ENCODE data around the gene CDK15.
"Not testable (repeated sequence)": the region's sequence is repeated elsewhere in the genome, so short reads cannot be mapped to it uniquely, and the experiment has no call there.

CDK15 gene

DNA sequence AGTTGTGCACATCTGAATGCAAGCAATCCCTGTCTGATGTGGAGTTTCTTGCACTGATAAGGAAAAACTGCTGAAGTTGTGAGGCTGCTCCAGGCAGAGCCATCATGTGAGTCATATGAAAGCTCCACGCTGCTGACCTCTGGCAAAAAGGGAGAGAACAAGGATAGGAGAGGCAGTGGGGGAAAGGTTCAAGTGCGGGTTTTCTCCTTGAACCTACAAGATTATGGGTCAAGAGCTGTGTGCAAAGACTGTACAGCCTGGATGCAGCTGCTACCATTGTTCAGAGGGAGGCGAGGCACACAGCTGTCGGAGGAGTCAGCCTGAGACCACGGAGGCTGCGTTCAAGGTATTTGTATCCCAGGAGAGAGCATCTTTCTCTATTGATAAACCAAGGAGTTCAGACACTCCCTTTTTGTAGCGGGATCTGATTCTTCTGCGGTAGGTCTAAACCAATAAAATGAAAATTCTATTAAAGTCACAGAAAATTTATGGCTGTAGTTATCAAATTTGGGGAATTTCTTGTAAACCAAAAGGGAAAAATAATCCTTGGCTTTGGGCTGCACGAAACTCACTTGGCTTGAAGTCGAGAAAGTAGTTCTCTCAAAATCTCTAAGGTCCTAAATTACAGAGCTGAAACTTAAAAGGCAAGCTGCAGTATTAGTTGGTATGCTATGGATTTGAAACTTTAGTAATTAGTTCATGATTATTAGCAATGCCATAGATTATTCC lies at the start of gene CDK15:
Gene CDK15 (plus strand): TSS at position 96 of the 729 bp plus-strand sequence. CDS start 128 bp downstream, at position 224.
- DNase-seq, result no peak

DNA sequence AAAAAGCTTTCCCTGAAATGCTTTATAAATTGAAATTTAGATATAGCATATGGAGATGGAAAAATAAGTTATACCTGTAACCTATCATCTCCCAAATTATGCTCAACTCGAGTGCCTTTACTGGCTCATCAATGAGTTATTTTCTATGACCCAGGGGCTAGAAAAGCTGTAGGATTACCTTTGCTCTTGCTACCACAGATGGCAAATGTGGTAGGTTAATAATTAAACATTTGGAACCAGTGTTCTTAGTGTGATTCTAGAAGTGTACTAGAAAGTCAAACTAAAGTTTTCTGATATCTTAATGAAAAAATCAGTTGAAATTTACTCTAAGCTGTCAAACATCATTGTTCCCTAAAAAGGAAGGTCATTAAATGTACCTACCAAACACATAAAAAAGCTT lies 48.1 kb upstream of the CDK15 start:
- DNase-seq, result no peak

DNA sequence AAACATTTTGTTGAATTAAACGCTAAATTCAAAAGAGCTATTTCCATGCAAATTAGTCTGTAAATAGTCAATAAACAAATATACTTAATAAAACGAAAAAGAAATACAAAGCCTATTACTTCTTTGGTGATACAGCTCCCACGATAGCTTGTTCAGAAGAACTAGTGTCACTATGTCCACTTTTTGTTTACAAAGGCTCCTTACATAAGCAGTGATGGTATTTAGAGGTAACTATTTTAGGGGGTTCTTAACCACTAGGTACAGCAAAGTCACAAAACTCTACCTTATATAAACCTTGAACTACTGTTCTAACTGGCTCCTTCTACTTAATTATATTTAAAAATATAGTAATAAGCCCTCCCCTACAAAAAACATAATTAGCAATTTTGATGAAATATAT lies 47.5 kb upstream of the CDK15 start:
- DNase-seq, result no peak

DNA sequence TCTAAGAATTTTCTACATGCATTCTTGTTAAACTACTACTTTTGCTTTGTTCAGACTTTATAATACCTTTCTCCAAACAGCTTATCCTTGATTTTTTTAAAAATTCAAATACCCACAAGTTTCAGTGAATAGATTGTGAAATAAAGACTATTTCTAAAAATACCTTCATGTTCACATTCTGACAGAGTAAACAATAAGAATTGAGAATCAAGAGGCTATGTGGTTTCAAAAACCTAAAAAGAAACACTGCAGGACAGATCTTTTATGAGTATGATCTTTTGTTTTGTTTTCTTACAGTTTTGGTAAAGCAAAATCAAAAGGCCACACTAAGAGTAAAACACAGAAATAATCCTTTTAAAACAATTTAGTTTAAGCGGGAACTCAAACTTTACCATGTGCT lies 46.8 kb upstream of the CDK15 start:
- no peak for DNase-seq

DNA sequence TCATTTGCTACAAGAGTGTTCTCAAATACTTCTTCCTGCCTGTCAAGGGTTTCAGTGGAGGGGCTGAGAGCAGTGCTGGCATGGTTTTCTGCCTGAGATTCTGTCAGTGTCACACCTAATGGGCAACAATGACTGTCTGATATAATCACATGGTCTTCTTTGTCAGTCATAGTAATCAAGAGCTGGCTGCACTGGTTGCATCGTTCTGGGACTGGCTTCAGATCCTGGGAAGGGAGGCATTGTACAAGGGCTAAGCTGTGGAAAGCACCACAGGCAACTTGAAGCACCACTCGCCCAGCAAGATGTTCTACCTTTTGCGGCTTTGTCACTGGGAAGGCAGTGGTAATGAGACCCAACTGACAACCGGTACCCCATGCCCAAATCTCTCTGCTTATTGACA lies 45.2 kb upstream of the CDK15 start:
- DNase-seq, result no peak

DNA sequence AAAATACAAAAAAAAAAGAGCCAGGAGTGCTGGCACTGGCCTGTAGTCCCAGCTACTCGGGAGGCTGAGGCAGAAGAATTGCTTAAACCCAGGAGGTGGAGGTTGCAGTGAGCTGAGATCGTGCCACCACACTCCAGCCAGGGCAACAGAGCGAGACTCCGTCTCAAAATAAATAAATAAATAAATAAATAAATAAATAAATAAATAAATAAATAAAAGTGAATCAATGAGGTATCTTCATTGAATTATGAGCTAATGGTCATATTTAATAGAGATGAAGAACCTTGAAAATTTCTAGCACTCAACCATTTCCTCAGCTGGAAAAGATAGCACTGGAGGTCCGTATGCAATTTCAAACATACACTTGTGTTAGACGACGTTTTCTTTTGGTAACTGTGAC lies 41.9 kb upstream of the CDK15 start:
- not testable (repeated sequence) for DNase-seq

DNA sequence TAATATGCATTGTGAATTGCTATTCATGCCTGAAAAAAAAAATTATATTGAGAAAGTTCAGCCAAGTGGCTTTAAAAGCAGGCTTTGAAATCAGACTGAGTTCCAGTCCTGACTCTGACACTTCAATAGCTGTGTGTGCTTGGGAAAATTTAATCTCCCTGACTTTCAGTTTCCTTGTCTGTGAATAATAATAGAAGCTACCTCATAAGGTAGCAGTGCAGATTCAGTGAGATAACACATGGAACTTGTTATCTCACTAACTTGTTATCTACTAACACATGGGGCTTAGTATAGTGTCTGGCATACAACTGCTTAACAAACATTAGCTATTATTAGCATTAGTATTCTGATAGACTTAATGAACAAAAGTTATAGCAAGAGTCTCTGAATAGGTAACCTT lies 40.5 kb upstream of the CDK15 start:
- no peak for DNase-seq

DNA sequence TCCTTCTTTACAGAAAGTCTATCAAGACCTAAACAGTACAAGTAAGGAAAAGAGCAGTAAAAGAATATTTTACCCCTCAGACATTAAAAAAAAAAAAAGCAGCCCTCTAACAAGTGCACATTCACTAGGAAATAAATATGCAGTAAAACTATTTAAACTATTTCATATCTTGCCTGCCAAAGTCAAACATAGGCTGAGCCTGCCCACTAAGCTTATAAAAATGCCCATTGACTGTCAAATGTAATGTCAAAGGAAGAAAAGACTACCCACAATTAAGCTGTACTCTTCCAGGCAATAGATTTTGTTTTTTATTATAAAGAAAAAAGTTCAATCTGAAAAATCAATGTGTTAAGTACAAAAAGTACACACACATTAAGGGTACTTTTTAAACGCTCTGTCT lies 37.4 kb upstream of the CDK15 start:
- no peak for DNase-seq

DNA sequence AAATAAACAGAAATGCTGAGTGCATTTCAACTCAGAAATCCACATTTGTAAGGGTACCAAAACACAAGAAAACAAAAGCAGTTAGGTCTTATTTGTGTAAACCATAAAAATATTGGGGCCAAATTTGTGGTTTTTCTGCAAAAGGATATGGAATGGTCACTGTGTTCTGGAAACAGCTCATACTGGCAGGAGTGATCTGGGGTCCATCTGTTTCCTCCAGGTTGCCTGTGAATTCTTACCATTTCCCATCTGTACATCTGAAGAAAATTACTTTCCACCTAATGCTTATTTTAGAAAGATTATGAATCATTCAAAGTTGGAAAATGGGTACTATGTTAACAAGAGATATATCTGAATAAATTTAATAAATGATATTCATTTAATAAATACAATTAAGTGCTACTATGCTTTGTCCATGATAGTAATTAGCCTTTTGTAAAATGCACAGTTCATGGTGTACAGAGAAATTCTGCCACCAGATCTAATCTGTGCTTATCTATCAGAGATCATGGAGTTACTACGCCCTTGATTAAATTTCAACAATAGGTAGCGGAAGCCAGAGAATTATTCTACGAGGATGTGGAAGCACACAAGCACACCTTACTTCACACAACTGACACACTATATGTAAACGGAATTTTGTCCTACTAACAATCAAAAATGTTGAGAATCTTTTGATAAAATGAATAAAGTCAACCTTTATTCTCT lies 36.5 kb upstream of the CDK15 start:
- DNase-seq, result no peak

DNA sequence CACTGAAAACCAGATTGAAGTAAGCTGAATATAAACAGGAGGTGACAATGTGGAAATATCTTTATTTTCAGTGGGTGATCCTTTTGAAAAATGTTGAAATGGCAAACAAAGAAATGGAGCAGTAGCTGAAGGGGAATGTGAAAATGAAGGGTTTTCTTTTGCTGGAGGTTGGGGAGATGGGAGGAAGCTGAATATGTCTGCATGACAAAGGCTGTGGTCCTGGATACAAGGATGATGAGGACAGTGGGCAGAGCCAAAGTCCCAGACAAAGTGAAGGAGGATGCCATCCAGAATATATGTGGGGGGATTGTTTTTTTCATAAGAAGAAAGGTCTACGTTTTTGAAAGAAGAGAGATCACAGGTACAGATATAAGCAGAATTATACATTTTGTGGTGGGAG lies 32.3 kb upstream of the CDK15 start:
- DNase-seq, result no peak

DNA sequence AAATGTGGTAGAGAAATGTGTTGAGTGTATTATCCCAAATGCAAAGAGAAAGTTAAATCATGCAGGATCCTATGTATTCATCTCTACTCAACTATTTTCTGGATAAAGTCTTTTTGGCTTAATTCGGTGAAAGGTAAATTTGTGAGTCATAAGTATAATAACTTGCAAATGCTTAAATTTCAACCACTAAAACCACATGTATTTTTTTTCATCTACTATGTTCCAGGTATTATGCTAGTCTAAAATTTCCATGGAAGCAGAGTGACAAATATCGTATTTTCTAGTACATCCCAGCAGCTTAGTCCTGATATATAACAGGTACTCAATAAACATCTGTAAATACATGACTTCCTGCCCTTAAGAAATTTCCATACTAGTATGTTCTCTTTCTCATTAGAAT lies 31.8 kb upstream of the CDK15 start:
- no peak for DNase-seq

DNA sequence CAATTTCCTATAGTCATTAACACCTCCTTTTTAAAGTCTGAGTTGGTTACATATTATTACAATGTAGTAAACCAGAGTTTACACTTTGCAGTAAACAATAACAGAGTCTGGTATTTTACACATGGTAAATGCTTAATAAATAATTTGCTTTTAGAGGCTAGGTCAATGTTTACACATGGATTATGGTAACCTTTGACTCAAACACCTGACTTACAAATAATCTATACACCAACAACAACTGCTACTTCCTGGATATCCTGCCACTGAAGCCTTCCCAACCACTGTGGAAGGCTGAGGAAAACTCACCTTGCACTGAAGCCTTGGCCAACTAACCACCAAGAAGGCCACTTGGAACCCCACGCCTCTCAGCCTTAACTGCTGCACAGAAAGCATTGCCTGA lies 31.0 kb upstream of the CDK15 start:
- DNase-seq, result no peak

DNA sequence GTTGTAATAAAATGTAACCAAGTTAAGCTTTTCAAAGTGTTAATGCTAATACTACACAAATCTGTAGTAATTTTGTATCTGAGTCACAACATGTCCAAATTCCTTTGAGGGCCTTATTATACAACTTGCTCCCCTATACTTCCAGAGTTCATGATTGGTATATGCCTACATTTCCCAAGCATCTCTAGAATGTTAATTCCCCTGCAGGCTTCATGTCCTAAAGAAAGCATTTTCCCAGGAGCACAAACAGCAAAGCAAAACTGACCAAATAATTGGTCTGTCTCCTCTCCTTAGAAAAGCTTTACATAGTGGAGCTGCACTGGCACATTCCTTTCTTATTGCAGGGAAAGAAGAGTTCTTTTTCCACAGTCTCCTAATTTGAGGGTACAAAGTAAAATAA lies 29.3 kb upstream of the CDK15 start:
- no peak for DNase-seq

DNA sequence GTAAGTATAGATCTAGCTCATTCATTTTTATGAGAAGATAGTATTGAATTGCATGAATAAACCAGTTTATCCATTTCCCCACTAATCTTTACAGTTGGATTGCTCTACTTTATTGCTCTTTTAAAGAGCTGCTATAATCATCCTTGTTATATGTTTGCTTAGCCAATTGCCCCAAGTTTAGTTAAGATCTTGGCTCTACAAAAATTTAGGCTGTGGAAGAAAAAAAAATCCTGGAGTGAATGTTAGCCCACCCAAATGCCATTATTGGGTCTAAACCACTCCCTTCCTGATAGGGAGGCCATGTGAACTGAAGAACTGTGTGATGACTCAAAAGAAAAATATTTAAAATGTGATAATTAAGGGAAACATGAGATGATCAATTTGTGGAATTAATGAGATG lies 28.5 kb upstream of the CDK15 start:
- no peak for DNase-seq

DNA sequence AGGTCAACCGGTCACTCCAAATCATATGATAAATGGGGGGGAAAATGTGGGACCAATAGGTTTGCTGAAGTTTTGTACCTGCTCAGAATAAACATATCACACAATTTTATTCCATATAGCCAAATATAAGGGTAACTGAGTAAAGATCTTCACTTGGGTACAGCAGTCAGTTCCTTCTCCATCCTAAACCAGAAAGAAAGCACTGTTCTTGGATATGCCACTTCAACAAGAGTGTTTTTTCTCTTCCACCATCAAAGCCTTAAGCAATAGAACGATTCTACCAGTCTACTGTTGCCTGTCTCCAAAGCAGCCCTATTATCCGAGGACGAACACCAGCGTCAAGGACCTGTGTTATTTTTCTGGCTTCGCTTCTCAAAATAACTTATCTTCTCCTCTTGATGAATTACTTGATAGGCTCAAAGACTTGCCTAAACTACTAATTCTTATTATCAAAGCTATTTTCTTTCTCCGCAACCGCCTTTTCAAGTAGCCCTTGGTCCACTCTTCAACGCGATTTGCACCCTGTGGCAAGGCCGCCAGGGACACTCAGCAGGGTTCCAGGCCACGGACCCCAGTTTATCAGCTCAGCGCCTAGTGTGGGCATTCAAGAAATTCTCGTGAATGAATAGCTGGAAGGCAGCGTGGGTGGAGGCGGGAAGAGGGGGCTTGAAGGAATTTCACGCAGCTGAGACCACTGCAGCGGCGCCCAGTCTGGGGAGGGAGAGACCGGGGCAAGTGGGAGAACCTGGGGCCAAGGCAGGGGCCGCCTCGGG lies 26.2 kb upstream of the CDK15 start:
- DNase-seq, result peak; percentile 16

DNA sequence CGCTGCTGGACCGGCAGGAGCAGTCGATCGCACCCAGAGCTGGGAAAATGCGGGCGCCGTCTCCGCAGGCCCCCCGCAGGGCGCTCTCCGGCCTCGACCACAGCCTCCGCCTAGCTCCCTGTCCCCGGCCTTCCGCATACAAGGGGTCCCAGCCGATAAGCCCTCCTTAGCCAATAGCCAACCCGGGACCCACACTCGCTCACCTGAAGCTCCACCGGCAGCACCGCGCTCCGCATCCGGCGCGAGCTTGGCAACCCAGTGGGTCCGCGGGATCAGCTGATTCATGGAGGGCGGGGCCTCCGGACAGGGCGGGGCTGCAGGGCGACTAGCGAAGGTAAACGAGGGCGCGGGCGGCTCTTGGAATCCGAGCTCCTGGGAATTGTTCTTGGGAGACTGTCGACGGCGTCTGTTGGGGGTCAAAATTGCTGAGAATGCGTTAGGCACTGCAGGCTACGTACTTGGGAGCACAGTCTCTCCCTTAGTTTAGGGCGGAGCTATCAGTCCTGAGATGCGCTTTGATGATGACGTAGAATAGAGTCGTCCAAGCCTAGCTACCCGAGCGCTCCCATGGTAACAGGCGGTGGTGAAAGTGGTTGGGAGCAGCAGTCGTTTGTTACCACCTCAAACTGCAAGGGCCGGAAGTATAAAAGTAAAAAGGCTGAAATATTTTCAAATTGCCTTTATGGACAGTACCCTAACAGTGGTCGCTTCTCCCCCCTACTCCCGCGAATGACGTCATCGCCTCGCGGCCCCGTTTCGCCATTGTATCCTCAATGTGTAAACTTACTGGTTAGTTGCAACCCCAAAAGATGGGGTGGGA lies 25.5 kb upstream of the CDK15 start, which contains the start of gene ALS2:
Gene ALS2 (minus strand): TSS at position 260 of the 820 bp plus-strand sequence. CDS start 12,048 bp downstream, outside the sequence.
- DNase-seq, result peak; percentile 99

DNA sequence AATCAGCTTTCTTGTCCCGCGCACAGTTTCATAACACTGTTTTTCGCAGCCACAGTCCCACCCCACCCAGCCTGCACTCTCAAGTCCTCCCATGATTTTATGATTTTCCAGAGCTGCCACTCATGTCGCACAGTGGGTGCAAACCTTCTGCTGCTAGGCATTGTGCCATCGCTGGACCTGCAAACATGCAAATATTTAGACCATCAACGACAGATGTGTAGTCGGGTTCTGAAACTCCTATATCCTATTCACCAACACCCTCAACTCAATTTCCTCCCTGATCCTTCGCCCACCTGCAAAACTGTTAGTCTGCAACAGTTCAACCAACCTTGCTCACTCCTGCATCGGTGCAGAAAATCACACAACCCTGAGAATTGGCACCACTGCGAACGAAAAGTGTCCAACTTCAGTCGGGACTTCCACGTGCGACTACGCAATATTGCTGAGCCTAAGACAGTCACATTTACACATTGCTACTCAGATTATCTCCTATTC lies 24.7 kb upstream of the CDK15 start:
- DNase-seq, result peak; percentile 0

DNA sequence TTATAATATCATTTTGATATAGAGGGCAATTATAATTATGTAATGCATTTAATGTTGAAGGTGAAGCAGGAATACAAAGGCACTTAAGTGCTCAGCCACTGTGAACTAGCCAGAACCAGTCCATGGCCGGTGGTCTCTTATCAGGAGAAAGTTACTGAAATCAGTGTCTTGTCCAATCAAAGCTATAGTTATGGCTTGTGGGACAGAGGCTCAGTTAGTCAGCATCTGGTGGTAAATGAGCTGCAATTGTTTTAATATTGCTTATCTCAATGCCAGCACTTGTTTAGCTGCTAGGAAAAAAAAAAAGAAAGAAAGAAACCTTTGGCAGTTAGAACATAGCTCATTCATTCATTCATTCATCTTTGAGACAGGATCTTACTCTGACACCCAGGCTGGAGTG lies 21.8 kb upstream of the CDK15 start:
- DNase-seq, result no peak

DNA sequence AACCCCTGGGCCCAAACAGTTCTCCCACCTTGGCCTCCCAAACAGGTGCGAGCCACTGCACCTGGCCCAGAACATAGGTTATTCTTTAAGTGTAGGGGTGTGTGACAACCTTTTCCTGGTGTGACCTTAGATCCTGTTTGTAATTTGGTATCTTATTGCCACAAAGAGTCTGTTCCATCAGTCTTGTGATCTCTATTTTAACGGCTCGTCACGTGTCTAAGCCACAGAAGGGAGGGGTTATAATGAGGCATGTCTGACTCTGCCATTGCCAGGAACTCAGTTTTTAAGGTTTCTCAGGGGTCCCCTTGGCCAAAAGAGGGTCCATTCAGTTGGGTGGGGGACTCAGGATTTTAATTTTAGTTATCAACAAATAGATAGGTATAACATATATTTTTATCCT lies 21.2 kb upstream of the CDK15 start:
- DNase-seq, result no peak

DNA sequence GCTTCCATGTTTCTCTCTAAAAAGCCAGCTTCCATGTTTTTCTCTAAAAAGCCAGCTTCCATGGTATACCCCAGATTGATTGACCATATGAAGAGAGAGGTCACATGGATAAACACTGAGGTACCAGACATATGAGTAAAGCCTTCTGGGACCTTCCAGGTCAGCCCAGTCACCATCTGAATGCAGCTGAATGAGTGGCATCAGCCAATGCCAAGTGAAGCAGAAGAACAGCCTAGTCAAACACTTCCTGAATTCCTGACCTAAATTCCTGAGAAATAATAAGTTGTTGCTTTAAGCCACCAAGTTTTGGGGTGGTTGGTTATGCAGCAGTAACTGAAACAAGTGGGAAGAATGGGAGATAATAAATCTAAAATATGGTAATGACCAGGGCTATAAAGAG lies 19.9 kb upstream of the CDK15 start:
- DNase-seq, result no peak

DNA sequence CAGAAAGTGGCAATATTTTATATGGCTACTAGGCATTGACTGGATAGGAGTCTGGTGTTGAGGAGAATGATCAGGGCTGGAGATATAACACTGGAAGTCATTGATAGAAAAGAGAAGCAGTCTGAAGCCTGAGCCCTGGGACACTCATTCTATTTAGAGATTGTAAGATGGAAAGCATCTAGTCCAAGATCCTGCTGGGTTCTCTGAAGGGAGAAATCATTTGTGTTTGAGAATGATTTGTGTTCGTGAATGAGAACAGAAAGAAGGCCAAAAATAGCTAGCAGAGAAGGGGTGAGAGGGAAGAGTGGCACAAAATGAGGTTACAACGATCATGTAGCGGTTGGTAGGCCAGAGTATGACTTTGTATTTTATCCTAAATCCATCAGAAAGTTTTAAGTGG lies 18.0 kb upstream of the CDK15 start:
- DNase-seq, result no peak

DNA sequence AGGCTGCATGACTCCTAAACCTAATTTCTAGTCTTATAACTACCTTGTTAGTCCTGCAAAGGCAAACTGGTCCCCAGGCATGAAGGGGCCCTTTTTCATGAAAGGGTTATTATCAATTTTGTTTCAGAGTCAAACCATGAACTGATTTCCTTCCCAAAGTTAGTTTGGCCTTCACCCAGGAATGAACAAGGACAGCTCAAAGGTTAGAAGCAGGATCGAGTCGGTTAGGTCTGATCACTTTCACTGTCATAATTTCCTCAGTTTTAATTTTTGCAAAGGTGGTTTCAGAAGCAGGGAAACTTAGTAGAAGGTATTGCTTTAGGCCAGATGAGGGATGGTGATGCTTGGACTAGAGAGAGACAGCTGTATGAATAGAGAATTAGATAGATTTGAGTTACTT lies 16.9 kb upstream of the CDK15 start:
- DNase-seq, result no peak

DNA sequence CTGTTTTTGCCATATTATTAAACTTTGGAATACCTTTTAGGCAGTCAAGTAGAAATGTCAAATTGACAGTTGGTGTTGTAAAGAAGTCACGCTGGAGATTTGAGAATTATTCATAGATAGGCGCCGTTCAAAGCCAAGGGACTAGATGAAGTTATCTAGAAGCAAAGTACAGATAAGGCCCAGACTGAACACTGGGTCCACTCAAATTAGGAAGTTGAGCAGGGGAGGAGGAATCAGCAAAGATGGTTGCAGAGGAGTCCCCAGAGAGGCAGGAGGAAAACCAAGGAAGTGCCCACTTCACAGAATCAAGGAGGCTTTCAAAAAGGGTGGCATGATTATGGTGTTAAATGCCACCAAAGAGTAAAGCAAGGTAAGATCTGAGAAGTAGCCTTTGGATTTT lies 16.0 kb upstream of the CDK15 start:
- DNase-seq, result no peak
